Sigmoid colon (tissue), 7 donors: ENCODE results near the gene CYB561D1. TPM values are rescaled to one million over a fixed set of nuclear protein-coding genes. Genes with fewer than 3 reads are reported as not detected.

ENCODE experiments used
- DNase-seq: peaks from one replicate; pipeline ENCODE4 v3.0.0-alpha.2; 2019
- H3K27ac ChIP-seq, 4 donors: fragments of 200-600 bp; sonication (generic); one replicate each; pipeline ENCODE4 v1.5.1; 2016 to 2019; ENCODE audit warnings: mild to moderate bottlenecking in 1 of 4
- H3K27me3 ChIP-seq, 3 donors: fragments of 200-600 bp; sonication (generic); one replicate each; pipeline ENCODE4 v1.5.1; 2019; ENCODE audit warnings: mild to moderate bottlenecking in 1 of 3
- H3K36me3 ChIP-seq, 4 donors: fragments of 200-600 bp; sonication (generic); one replicate each; pipeline ENCODE4 v1.5.1; 2016 to 2019
- H3K4me1 ChIP-seq, 4 donors: fragments of 200-600 bp; sonication (generic); one replicate each; pipeline ENCODE4 v1.5.1; 2017 to 2019
- H3K4me3 ChIP-seq, 4 donors: fragments of 200-600 bp; sonication (generic); one replicate each; pipeline ENCODE4 v1.5.1; 2017 to 2019; ENCODE audit warnings: mild to moderate bottlenecking in 2 of 4, moderate library complexity in 1 of 4
- H3K9me3 ChIP-seq, 4 donors: fragments of 200-600 bp in 3 of 4; sonication (generic) in 3 of 4; one replicate each; pipeline versions ENCODE4 v1.5.1 to v1.6.1; 2013 to 2019
- CTCF ChIP-seq, 4 experiments: fragments of 450-650 bp in 3 of 4; fragments of 200-600 bp in 1 of 4; IDR thresholded peaks; one replicate each; pipeline ENCODE4 v1.5.1; 2016 to 2019; ENCODE audit warnings: antibody characterized with exemption in 4 of 4, mild to moderate bottlenecking in 3 of 4, moderate library complexity in 2 of 4
- EP300 ChIP-seq, 4 donors: sonication (generic); formaldehyde crosslinking; IDR thresholded peaks; one replicate each; pipeline ENCODE4 v1.6.1; 2017; ENCODE audit warnings: antibody characterized with exemption in 4 of 4
- POLR2A ChIP-seq, 2 donors: fragments of 450-650 bp; IDR thresholded peaks; one replicate each; pipeline ENCODE4 v1.6.1; 2016; ENCODE audit warnings: antibody characterized with exemption in 2 of 2, mild to moderate bottlenecking in 2 of 2, moderate library complexity in 2 of 2
- POLR2AphosphoS5 ChIP-seq, 4 donors: sonication (generic); formaldehyde crosslinking; IDR thresholded peaks; one replicate each; pipeline ENCODE4 v1.6.1; 2017; ENCODE audit warnings: antibody characterized with exemption in 4 of 4
- WGBS, 2 donors: extraction: QIAGEN DNeasy Blood & Tissue Kit; methylation state at CpG; one replicate each; pipeline ENCODE4 v1.1.7; 2013; 5-methylcytosine and 5-hydroxymethylcytosine counted together
- intact Hi-C: fragments of 100-400 bp; cut with DNase I; formaldehyde crosslinking; loops from one replicate; pipeline ENCODE4 v1.15.1; 2023
- polyA plus RNA-seq, 3 donors: library from polyadenylated mRNA; stranded (reverse); fragments of 200-250 nt; gene quantifications; one replicate each; pipeline ENCODE4 v1.2.3, GENCODE V29; 2013
- total RNA-seq, 4 donors: library from RNA; depleted of rRNA; stranded (reverse); fragments of >200 nt; gene quantifications; one replicate each; pipeline ENCODE4 v1.1.0, GENCODE V29; 2016
- donor health status: healthy with polysubstance abuse.
- donor health status: Bipolar disorder and iron deficiency.
- donor health status: healthy.

CYB561D1 gene
- total and polyA plus RNA-seq, 7 donors = 1.8 to 12.5 (median 5.2) TPM

- H3K4me3 ChIP-seq = no peak overlapping the region
- intact Hi-C loops = no loop called here
- peaks cover 0 to 13% (median 3%) of the 10 kb centered on the region in 4 donors for H3K36me3 ChIP-seq
- H3K27me3 ChIP-seq = no peaks in the 10 kb centered on the region
- peak in 2 of 4 donors; percentile 29 to 47 for TF ChIP-seq POLR2AphosphoS5 (IDR thresholded peaks at IDR 0.05)
- peak; percentile 66 to 86 (median 74) for TF ChIP-seq CTCF (IDR thresholded peaks at IDR 0.05)
- TF ChIP-seq POLR2A (IDR thresholded peaks at IDR 0.05) = no peak
- DNase-seq = peak; percentile 83
- H3K9me3 ChIP-seq = no peaks in the 10 kb centered on the region
- H3K4me1 ChIP-seq = peaks cover 0 to 28% (median 20%) of the 10 kb centered on the region in 4 donors
- 90 to 91% methylated on average over 11 of the region's 11 CpGs for WGBS, 2 donors
- peak overlapping the region in 1 of 4 donors; percentile 27 for H3K27ac ChIP-seq
Observed at GRCh38 chr1:109490029-109490933, 3.6 kb upstream of the CYB561D1 start.

- DNase-seq = no peak
Observed at GRCh38 chr1:109490934-109491302, 3.0 kb upstream of the CYB561D1 start.

GRCh38 chr1:109491372-109491771 is 2.5 kb upstream of the CYB561D1 start:
- peaks cover 0 to 21% (median 6%) of the 10 kb centered on the region in 4 donors for H3K36me3 ChIP-seq
- H3K4me3 ChIP-seq = no peak overlapping the region
- H3K9me3 ChIP-seq = no peaks in the 10 kb centered on the region
- peaks cover 0 to 31% (median 23%) of the 10 kb centered on the region in 4 donors for H3K4me1 ChIP-seq
- DNase-seq = no peak
- H3K27me3 ChIP-seq = no peaks in the 10 kb centered on the region
- 95% methylated on average over 8 of the region's 8 CpGs for WGBS, 2 donors
- intact Hi-C loops = no loop called here
- H3K27ac ChIP-seq = no peak overlapping the region
- no peak for TF ChIP-seq EP300 (IDR thresholded peaks at IDR 0.05)
- no peak for TF ChIP-seq CTCF (IDR thresholded peaks at IDR 0.05)
- TF ChIP-seq POLR2AphosphoS5 (IDR thresholded peaks at IDR 0.05) = no peak

More at GRCh38 chr1:109490934-109491302, 3.0 kb upstream of the CYB561D1 start:
- intact Hi-C loops = no loop called here
- Histone ChIP-seq H3K4me1 (peaks cover 0 to 31% (median 22%) of the 10 kb centered on the region in 4 donors), H3K27me3 (no peaks in the 10 kb centered on the region), H3K27ac (peak overlapping the region in 1 of 4 donors; percentile 27), H3K4me3 (no peak overlapping the region), H3K9me3 (no peaks in the 10 kb centered on the region), H3K36me3 (peaks cover 0 to 17% (median 4%) of the 10 kb centered on the region in 4 donors)
- TF ChIP-seq POLR2AphosphoS5 (IDR thresholded peaks at IDR 0.05) = no peak
- TF ChIP-seq EP300 (IDR thresholded peaks at IDR 0.05) = no peak
- no peak for TF ChIP-seq POLR2A (IDR thresholded peaks at IDR 0.05)
- TF ChIP-seq CTCF (IDR thresholded peaks at IDR 0.05) = no peak
- WGBS, 2 donors = 89 to 93% methylated on average over 11 of the region's 11 CpGs

- intact Hi-C loops = no loop called here
- TF ChIP-seq CTCF (IDR thresholded peaks at IDR 0.05) (no peak), POLR2AphosphoS5 (IDR thresholded peaks at IDR 0.05) (no peak), EP300 (IDR thresholded peaks at IDR 0.05) (no peak), POLR2A (IDR thresholded peaks at IDR 0.05) (no peak)
- no peak overlapping the region for H3K4me3 ChIP-seq
- no peak overlapping the region for H3K27ac ChIP-seq
- WGBS, 2 donors = 88 to 91% methylated on average over 4 of the region's 4 CpGs
- peaks cover 0 to 35% (median 14%) of the 10 kb centered on the region in 4 donors for H3K36me3 ChIP-seq
- no peaks in the 10 kb centered on the region for H3K27me3 ChIP-seq
- no peaks in the 10 kb centered on the region for H3K9me3 ChIP-seq
- DNase-seq = no peak
- H3K4me1 ChIP-seq = peaks cover 0 to 32% (median 23%) of the 10 kb centered on the region in 4 donors
Observed at GRCh38 chr1:109492779-109493178, 1.1 kb upstream of the CYB561D1 start.
